Measurements from ENCODE around the gene KCNJ6. TPM values are rescaled to one million over a fixed set of nuclear protein-coding genes. Genes with fewer than 3 reads are reported as not detected.

Gene KCNJ6
- total RNA-seq, 6 experiments from 2014 or later, result not detected

DNA sequence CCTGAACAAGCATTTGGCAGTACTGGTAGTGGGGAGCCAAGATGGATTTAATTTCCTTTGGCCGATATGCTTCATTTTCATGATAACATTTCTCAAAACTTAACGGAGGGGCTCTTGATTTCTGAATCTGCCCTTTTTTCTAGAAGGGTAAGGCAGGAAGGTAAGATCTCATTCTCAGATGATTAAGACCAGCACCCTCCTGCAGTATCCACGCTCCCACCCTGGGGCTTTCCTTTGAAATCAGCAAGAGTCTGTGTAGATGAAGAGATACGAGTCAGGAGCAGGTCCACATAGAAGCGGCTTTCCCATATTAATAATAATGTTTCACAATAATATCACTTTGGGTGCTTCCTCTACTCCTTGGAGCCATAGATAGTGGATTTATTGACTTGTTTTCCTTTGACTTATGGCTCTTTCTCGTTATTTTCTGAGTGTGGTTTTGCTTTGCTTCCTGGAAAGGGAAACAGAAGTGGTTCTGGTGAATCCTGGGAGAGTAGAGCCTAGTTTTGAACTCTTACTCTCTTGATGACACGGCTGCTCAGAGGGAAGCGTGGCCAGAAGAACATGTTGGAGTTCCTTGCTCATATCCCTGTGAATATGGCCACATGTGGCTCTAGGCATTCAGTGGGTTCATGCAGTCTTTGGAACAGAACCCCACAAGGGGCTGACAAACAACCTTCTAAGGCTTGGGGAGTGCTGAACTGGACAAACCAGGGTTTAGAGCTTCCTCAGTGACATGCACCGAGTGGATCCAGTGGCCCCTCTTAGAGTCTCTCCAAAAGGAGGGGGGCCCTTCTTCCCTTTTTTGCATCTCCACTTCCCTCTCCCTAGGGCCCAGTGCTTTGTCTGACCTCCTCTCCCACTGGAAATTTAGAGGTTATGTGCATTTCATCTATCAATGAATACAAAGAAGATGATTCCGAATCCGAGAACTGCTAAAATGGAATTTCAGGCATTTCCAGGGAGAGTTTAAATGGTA, 354.0 kb downstream of the KCNJ6 start:
- H3K4me3 Mint-ChIP-seq, result peak overlapping the region; percentile 91
- H3K36me3 Mint-ChIP-seq (ENCODE audit: low read depth), result no peaks in the 10 kb centered on the region
- no peak for DNase-seq
- peaks cover 31% of the 10 kb centered on the region for H3K4me1 Mint-ChIP-seq (ENCODE audit: low read depth)
- H3K27ac Mint-ChIP-seq, result peak overlapping the region; percentile 99
- H3K9me3 Mint-ChIP-seq, result no peaks in the 10 kb centered on the region
- TF ChIP-seq CTCF (IDR thresholded peaks at IDR 0.05), result no peak
- H3K27me3 Mint-ChIP-seq (ENCODE audit: insufficient read depth), result peaks cover 5% of the 10 kb centered on the region

DNA sequence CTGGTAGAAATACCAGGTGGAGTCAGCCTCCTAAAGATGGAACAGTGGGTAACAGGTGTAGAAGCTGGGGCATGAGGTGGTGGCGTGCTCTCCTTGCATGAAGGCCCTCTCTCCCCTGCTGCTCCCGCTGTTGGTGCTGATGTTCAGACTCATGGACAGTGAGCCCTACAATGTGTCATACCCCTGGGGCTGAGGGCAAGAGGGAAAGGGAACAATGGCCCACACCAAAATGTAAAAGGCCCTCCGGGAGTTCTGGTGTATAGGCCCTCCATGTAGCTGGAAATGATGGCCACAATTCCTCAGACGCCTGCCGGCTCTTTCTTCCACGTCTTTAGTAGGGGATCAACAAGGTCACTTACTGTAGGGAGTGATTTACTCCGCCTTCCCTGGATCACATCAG, 354.8 kb downstream of the KCNJ6 start:
- H3K9me3 Mint-ChIP-seq, result no peaks in the 10 kb centered on the region

GRCh38 chr21:37560385-37560784, 355.9 kb downstream of the KCNJ6 start:
- H3K27me3 Mint-ChIP-seq (ENCODE audit: insufficient read depth), result peaks cover 11% of the 10 kb centered on the region
- TF ChIP-seq CTCF (IDR thresholded peaks at IDR 0.05), result no peak

More for the DNA sequence above, 354.8 kb downstream of the KCNJ6 start:
- no peak overlapping the region for H3K27ac Mint-ChIP-seq
- peaks cover 31% of the 10 kb centered on the region for H3K4me1 Mint-ChIP-seq (ENCODE audit: low read depth)
- no peak overlapping the region for H3K4me3 Mint-ChIP-seq
- no peaks in the 10 kb centered on the region for H3K36me3 Mint-ChIP-seq (ENCODE audit: low read depth)
- TF ChIP-seq CTCF (IDR thresholded peaks at IDR 0.05), result no peak
- DNase-seq, result no peak
- peaks cover 7% of the 10 kb centered on the region for H3K27me3 Mint-ChIP-seq (ENCODE audit: insufficient read depth)

GRCh38 chr21:37558676-37559211, 357.5 kb downstream of the KCNJ6 start:
- Mint-ChIP-seq H3K4me3 (no peak overlapping the region), H3K9me3 (no peaks in the 10 kb centered on the region), H3K36me3 (ENCODE audit: low read depth) (no peaks in the 10 kb centered on the region), H3K27me3 (ENCODE audit: insufficient read depth) (peaks cover 17% of the 10 kb centered on the region), H3K4me1 (ENCODE audit: low read depth) (peaks cover 7% of the 10 kb centered on the region; the same call in 1 of the 2 replicates), H3K27ac (no peak overlapping the region)
- no peak for TF ChIP-seq CTCF (IDR thresholded peaks at IDR 0.05)
- no peak for DNase-seq

More at GRCh38 chr21:37560385-37560784, 355.9 kb downstream of the KCNJ6 start:
- no peak for DNase-seq
- H3K27ac Mint-ChIP-seq, result no peak overlapping the region
- no peaks in the 10 kb centered on the region for H3K9me3 Mint-ChIP-seq
- no peak overlapping the region for H3K4me3 Mint-ChIP-seq
- peaks cover 22% of the 10 kb centered on the region for H3K4me1 Mint-ChIP-seq (ENCODE audit: low read depth)
- H3K36me3 Mint-ChIP-seq (ENCODE audit: low read depth), result no peaks in the 10 kb centered on the region
